ENCODE data around the gene ZNF689.
"Not testable (repeated sequence)": the region's sequence is repeated elsewhere in the genome, so short reads cannot be mapped to it uniquely, and the experiment has no call there.

The ZNF689 gene

GRCh38 chr16:30636599-30636998, 26.4 kb upstream of the ZNF689 start:
- no peak for DNase-seq

- no peak for DNase-seq
Observed at GRCh38 chr16:30633526-30633925, 23.3 kb upstream of the ZNF689 start.

GRCh38 chr16:30632454-30632853, 22.3 kb upstream of the ZNF689 start:
- DNase-seq = not testable (repeated sequence)

- peak; percentile 77 for DNase-seq
Observed at GRCh38 chr16:30628628-30629540, 18.7 kb upstream of the ZNF689 start.

GRCh38 chr16:30626236-30626635, 16.0 kb upstream of the ZNF689 start:
- no peak for DNase-seq

- no peak for DNase-seq
Observed at GRCh38 chr16:30623536-30624283, 13.5 kb upstream of the ZNF689 start.

GRCh38 chr16:30622455-30623032, 12.4 kb upstream of the ZNF689 start:
- DNase-seq = no peak

GRCh38 chr16:30621765-30622164, 11.6 kb upstream of the ZNF689 start:
- DNase-seq = peak; percentile 82

GRCh38 chr16:30620169-30620568, 10.0 kb upstream of the ZNF689 start:
- no peak for DNase-seq

GRCh38 chr16:30619638-30620037, 9.4 kb upstream of the ZNF689 start:
- DNase-seq = no peak

GRCh38 chr16:30619202-30619601, 9.0 kb upstream of the ZNF689 start:
- no peak for DNase-seq

GRCh38 chr16:30615358-30616091, 5.3 kb upstream of the ZNF689 start:
- peak; percentile 18 for DNase-seq

- peak; percentile 44 for DNase-seq
Observed at GRCh38 chr16:30609002-30609925, 925 bp downstream of the ZNF689 start.

GRCh38 chr16:30606004-30606403, 4.2 kb downstream of the ZNF689 start:
- DNase-seq = no peak

- no peak for DNase-seq
Observed at GRCh38 chr16:30605158-30605557, 5.0 kb downstream of the ZNF689 start.

GRCh38 chr16:30604316-30604947, 5.8 kb downstream of the ZNF689 start:
- DNase-seq = no peak

- no peak for DNase-seq
Observed at GRCh38 chr16:30603945-30604315, 6.3 kb downstream of the ZNF689 start.

GRCh38 chr16:30602616-30603277, 7.4 kb downstream of the ZNF689 start:
- peak; percentile 22 for DNase-seq

GRCh38 chr16:30601966-30602365, 8.2 kb downstream of the ZNF689 start:
- no peak for DNase-seq

GRCh38 chr16:30600929-30601328, 9.3 kb downstream of the ZNF689 start:
- DNase-seq = no peak

Measured in fibroblast of skin of scalp (primary cell).